Measurements from ENCODE around the gene SHOX.
"Not testable (repeated sequence)": the region's sequence is repeated elsewhere in the genome, so short reads cannot be mapped to it uniquely, and the experiment has no call there.

SHOX gene

GRCh38 chrX:630612-631496 is at the start of gene SHOX:
TSS of gene SHOX (plus strand) at chrX:630791. CDS start at chrX:630898, 107 bp downstream.
- no peak for DNase-seq

GRCh38 chrX:581066-581465 is 49.5 kb upstream of the SHOX start:
- DNase-seq = no peak

DNA sequence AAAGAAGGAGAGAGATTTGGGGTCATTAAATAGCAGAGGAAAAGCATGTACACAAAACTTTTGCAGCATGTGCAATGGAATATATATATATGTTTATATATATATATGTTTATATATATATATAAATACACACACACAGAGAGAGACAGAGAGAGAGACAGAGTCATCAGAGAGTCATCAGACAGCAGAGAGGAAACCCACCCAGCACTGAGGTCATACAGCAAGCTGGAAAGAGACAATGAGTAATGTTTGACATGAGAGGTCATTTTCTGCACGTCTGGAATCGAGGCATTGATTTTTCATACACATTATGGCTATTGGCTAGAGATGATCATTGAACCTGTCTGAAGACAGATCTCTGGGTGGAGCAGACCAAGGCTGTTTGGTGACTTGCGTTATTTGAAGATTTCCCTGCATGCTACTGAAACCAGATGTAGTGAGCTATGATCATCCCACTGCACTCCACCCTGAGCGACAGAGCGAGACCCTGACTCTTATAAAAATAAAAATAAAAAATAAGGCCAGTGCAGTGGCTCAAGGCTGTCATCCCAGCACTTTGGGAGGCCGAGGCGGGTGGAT is 48.8 kb upstream of the SHOX start:
- DNase-seq = no peak

DNA sequence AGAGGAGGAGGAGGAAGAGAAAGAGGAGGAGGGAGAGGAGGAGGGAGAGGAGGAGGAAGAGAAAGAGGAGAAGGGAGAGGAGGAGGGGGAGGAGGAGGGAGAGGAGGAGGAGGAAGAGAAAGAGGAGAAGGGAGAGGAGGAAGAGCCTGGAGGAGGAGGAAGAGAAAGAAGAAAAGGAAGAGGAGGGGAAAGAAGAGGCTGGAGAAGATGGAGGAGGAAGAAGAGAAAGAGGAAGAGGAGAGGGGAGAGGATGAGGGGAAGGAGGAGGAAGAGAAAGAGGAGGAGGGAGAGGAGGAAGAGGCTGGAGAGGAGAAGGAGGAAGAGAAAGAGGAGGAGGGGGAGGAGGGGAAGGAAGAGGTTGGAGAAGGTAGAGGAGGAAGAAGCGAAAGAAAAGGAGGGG is 46.0 kb upstream of the SHOX start:
- no peak for DNase-seq

- no peak for DNase-seq
These were observed 45.3 kb upstream of the SHOX start for GRCh38 chrX:585115-585808.

DNA sequence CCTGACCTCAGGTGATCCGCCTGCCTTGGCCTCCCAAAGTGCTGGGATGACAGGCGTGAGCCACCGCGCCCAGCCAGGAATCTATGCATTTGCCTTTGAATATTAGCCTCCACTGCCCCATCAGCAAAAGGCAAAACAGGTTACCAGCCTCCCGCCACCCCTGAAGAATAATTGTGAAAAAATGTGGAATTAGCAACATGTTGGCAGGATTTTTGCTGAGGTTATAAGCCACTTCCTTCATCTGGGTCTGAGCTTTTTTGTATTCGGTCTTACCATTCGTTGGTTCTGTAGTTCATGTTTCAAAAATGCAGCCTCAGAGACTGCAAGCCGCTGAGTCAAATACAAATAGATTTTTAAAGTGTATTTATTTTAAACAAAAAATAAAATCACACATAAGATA is 44.2 kb upstream of the SHOX start:
- DNase-seq = no peak

GRCh38 chrX:589261-589660 is 41.3 kb upstream of the SHOX start:
- DNase-seq = not testable (repeated sequence)

GRCh38 chrX:590693-591404 is 39.7 kb upstream of the SHOX start:
- no peak for DNase-seq

GRCh38 chrX:599837-600715 is 30.5 kb upstream of the SHOX start:
- DNase-seq = no peak

GRCh38 chrX:603029-603428 is 27.6 kb upstream of the SHOX start:
- not testable (repeated sequence) for DNase-seq

DNA sequence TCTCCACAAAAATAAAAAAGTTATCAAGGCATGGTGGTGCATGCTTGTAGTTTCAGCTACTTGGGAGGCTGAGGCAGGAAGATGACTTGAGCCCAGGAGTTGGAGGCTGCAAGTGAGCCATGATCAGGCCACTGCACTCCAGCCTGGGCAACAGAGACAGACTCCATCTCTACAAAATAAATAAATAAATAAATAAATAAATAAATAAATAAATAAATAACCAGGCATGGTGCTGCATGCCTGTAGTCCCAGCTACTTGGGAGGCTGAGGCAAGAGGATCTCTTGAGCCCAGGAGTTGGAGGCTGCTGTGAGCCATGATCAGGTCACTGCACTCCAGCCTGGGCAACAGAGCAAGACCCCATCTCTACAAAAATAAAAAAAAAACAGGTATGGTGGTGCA is 26.0 kb upstream of the SHOX start:
- DNase-seq = not testable (repeated sequence)

DNA sequence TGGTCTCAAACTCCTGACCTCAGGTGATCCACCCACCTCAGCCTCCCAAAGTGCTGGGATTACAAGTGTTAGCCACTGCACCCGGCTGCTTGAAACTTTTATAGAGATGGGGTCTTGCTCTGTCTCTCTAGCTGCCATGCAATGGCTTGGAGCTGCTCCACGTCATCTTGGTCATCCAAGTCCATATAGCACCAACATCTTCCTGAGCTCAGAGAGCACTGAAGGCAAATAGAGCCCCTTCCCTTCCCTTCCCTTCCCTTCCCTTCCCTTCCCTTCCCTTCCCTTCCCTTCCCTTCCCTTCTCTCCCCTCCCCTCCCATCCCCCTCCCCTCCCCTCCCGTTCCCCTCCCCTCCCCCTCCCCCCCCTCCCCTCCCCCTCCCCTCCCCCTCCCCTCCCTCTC is 22.5 kb upstream of the SHOX start:
- not testable (repeated sequence) for DNase-seq

GRCh38 chrX:614136-614535 is 16.5 kb upstream of the SHOX start:
- no peak for DNase-seq

DNA sequence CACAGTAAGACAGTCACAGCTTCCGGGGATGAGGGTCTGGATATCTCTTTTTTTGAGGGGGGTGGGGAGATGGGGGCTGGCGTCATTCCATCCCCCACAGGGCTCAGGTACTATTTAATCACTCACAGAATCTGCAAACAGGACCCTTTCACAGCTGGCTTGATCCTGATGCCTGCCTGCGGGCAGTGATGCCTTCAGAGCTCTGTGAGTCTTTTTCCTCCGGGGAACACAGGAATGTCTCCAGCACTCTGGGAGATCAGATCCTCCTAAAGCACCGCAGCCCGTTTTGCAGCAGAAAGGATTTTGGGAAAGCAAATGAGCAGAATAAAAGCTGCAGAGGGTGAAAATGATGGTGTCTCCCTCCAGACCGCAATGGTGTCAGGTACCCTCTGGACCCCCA is 13.2 kb upstream of the SHOX start:
- DNase-seq = no peak

DNA sequence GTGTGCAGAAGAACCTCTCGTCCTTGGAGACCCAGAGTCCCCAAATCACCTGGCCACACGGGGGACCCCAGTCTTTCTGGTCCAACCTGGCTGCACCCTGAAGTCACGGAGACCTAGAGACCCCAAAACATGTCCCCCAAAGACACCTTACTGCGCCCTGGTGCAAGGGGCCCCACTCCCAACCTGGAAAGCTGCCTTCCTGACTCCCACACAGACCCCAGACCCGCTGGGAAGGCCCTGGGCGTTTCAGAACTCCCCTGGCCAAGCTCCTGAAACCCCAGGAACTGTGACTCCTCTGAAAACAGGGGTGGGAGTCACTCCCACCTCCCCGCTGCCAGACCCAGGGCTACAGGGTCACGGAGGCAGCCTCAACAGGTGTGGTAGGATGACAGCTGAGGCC is 12.7 kb upstream of the SHOX start:
- DNase-seq = no peak

DNA sequence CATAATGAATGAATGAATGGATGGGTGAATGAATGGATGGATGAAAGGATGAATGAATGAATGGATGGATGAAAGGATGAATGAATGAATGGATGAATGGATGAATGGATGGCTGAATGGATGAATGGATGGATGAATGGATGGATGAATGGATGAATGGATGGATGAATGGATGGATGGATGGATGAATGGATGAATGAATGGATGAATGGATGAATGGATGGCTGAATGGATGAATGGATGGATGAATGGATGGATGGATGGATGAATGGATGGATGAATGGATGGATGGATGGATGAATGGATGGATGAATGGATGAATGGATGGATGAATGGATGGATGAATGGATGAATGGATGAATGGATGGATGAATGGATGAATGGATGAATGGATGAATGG is 12.3 kb upstream of the SHOX start:
- not testable (repeated sequence) for DNase-seq

- DNase-seq = no peak
These were observed 11.7 kb upstream of the SHOX start for GRCh38 chrX:618761-619450.

DNA sequence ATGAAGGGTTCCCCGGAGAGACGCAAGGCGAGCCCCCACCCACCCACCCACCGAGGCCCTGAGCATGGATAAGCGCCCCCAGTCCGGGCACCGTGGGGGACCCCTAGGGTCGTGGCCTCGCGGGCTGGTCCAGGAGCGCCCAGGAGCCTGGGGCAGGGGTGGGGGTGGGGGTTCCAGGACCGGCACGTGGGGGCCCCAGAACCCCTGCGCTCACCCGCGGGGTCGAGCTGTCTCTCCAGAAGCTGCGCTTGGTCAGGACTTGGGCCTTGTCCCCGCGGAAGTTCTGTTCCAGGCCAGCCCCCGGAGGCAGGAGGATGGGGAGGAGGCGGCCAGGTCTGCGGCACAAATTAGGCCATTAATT is 11.2 kb upstream of the SHOX start:
- no peak for DNase-seq

GRCh38 chrX:619812-620531 is 10.6 kb upstream of the SHOX start:
- no peak for DNase-seq

GRCh38 chrX:621705-622503 is 8.7 kb upstream of the SHOX start:
- DNase-seq = no peak
